ENCODE data around the gene CCNB2.

The CCNB2 gene

DNA sequence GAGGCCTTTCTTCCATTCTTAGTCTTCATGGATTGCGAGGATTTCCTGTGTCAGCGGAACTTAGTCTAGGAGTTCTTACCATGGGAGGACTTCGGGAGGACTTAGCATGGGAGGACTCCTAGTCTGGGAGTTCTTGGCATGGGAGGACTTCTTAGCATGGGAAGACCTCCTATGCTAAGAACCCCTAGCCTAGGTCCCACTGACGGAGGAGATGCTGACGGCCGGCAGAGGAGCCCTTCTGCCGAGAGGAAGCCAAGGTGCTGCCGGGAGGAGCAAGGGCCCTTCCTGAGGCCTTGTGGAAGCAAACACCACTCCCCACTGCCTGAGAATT, 66.1 kb downstream of the CCNB2 start:
- POLR2A ChIA-PET: interaction anchor here (1.6 to 1.7 kb wide), 2 partner anchors 10 to 202 kb away, joined by 6 read pairs; partner anchors contain the start of gene MYO1E
- no peak overlapping the region for H3K4me3 ChIP-seq (ENCODE audit: low read depth, low read length)
- TF ChIP-seq, protein P1, sequence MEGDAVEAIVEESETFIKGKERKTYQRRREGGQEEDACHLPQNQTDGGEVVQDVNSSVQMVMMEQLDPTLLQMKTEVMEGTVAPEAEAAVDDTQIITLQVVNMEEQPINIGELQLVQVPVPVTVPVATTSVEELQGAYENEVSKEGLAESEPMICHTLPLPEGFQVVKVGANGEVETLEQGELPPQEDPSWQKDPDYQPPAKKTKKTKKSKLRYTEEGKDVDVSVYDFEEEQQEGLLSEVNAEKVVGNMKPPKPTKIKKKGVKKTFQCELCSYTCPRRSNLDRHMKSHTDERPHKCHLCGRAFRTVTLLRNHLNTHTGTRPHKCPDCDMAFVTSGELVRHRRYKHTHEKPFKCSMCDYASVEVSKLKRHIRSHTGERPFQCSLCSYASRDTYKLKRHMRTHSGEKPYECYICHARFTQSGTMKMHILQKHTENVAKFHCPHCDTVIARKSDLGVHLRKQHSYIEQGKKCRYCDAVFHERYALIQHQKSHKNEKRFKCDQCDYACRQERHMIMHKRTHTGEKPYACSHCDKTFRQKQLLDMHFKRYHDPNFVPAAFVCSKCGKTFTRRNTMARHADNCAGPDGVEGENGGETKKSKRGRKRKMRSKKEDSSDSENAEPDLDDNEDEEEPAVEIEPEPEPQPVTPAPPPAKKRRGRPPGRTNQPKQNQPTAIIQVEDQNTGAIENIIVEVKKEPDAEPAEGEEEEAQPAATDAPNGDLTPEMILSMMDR (IDR thresholded peaks at IDR 0.05; ENCODE audit: insufficient read depth, low read length, missing control alignments): no peak
- no peak for DNase-seq (ENCODE audit: low read depth, low spot score)
- CTCF ChIA-PET: interaction anchor here (1.1 to 1.8 kb wide), 2 partner anchors 9 to 14 kb away, joined by 4 to 6 read pairs; no protein-coding TSS in a partner anchor

DNA sequence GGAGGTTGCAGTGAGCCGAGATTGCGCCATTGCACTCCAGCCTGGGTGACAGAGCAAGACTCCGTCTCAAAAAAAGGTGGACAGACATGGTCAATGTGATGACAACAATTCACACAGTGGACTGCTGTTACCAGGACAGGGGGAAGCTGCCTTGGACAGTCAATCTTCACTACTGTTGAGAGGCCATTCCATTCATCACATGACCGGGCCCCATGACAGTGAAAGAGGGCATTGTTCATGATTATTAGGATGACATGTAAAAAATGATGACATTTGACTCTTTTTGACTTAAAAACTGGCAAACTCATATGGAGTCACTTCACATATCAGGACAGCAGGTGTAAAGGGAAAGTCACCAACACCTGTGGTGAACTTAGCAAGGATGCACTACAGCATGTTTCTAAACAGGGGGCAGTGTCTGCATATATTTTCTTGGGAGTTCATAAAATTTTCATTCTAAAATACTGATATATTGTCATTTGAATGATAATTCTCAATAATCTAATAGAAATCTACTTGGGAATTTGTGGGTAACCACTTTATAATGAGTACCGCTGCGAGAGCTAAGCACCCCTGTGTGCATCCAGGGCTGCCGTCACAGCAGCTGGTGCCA, 67.4 kb downstream of the CCNB2 start:
- CTCF ChIA-PET: interaction anchor here (0.8 to 1.9 kb wide), 4 partner anchors 75 to 321 kb away, joined by 3 to 4 read pairs (median 3); no protein-coding TSS in a partner anchor
- POLR2A ChIA-PET: no interaction called here
- TF ChIP-seq, protein P1 (IDR thresholded peaks at IDR 0.05; ENCODE audit: insufficient read depth, low read length, missing control alignments): no peak
- H3K4me3 ChIP-seq (ENCODE audit: low read depth, low read length): no peak overlapping the region
- no peak for DNase-seq (ENCODE audit: low read depth, low spot score)

DNA sequence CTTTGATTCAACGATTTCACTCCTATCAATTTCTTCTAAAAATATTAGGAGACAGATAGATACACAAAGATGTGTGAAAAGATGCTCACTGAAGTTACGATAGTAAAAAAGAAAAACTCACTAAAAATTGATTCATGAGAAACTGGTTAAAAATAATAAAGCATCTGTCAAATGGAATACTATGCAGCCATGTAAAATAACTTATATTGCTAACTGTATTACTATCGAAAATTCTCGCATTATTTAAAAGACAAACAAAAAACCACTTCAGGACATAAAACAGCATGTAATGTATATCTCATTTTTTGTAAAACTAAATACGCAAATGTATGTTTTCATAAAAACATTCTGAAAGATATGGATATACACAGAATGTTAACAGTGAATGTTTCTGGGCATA, 68.2 kb downstream of the CCNB2 start:
- CTCF ChIA-PET: interaction anchor here (0.8 to 2.1 kb wide), 6 partner anchors 74 to 320 kb away, joined by 3 to 15 read pairs (median 4); no protein-coding TSS in a partner anchor

DNA sequence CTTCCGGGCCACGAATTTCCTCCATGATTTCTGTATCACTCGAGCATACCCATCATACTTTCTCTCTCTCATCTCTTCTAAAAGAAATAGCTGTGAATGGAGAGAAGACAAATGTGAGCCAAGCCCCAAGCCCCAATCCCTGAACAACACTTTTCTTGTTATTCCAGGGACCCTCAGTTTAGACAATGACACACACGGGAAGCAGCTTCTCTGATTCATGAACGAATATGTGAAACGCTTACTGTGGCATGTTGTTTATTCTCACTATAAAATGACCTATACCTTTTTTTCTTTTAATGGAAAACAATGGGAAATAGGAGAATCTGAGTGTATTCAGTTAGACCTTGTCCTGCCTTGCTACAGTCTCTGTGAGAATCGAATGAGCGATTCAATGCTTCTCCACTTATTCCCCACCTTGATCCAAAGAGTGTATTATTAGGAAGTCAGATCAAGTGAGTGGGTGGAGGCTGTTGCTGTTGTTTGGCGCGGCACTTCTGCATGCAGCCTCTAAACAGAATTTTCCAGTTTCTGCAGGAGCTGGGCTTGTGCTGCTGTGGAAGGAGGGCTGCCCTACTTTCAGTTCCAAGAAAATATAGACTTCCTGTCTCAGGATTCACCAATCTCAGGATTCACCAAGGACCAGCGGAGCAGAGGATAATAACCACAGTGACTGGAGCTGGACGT, 69.3 kb downstream of the CCNB2 start:
- CTCF ChIA-PET: interaction anchor here (0.7 to 2.1 kb wide), 19 partner anchors 9 to 326 kb away, joined by 3 to 15 read pairs (median 4); no protein-coding TSS in a partner anchor
- H3K4me3 ChIP-seq (ENCODE audit: low read depth, low read length): no peak overlapping the region
- TF ChIP-seq, protein P1 (IDR thresholded peaks at IDR 0.05; ENCODE audit: insufficient read depth, low read length, missing control alignments): no peak
- no peak for DNase-seq (ENCODE audit: low read depth, low spot score)
- POLR2A ChIA-PET: interaction anchor here (1.1 kb wide), 1 partner anchor 198 kb away, joined by 5 read pairs; the partner anchor contains the start of gene MYO1E

More for the DNA sequence above, 68.2 kb downstream of the CCNB2 start:
- TF ChIP-seq, protein P1 (IDR thresholded peaks at IDR 0.05; ENCODE audit: insufficient read depth, low read length, missing control alignments): no peak
- DNase-seq (ENCODE audit: low read depth, low spot score): no peak
- no peak overlapping the region for H3K4me3 ChIP-seq (ENCODE audit: low read depth, low read length)
- POLR2A ChIA-PET: no interaction called here
